Measurements from ENCODE around the gene VWA5B1. TPM values are rescaled to one million over a fixed set of nuclear protein-coding genes. Genes with fewer than 3 reads are reported as not detected.

The VWA5B1 gene, protein sequence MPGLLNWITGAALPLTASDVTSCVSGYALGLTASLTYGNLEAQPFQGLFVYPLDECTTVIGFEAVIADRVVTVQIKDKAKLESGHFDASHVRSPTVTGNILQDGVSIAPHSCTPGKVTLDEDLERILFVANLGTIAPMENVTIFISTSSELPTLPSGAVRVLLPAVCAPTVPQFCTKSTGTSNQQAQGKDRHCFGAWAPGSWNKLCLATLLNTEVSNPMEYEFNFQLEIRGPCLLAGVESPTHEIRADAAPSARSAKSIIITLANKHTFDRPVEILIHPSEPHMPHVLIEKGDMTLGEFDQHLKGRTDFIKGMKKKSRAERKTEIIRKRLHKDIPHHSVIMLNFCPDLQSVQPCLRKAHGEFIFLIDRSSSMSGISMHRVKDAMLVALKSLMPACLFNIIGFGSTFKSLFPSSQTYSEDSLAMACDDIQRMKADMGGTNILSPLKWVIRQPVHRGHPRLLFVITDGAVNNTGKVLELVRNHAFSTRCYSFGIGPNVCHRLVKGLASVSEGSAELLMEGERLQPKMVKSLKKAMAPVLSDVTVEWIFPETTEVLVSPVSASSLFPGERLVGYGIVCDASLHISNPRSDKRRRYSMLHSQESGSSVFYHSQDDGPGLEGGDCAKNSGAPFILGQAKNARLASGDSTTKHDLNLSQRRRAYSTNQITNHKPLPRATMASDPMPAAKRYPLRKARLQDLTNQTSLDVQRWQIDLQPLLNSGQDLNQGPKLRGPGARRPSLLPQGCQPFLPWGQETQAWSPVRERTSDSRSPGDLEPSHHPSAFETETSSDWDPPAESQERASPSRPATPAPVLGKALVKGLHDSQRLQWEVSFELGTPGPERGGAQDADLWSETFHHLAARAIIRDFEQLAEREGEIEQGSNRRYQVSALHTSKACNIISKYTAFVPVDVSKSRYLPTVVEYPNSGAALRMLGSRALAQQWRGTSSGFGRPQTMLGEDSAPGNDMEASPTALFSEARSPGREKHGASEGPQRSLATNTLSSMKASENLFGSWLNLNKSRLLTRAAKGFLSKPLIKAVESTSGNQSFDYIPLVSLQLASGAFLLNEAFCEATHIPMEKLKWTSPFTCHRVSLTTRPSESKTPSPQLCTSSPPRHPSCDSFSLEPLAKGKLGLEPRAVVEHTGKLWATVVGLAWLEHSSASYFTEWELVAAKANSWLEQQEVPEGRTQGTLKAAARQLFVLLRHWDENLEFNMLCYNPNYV
- under 1 TPM in 1 of 2 donors, not detected in 1; 0.44 TPM for total RNA-seq
- 0.46 TPM for polyA plus RNA-seq (2013, experiment 1 of 2)
- 0.33 TPM for polyA plus RNA-seq (2013, experiment 2 of 2)
- long read RNA-seq, experiment 1: 0 reads
- long read RNA-seq, experiment 2: 0 reads
- long read RNA-seq, experiment 3: 0 reads
- long read RNA-seq, experiment 4: 0 reads

DNA sequence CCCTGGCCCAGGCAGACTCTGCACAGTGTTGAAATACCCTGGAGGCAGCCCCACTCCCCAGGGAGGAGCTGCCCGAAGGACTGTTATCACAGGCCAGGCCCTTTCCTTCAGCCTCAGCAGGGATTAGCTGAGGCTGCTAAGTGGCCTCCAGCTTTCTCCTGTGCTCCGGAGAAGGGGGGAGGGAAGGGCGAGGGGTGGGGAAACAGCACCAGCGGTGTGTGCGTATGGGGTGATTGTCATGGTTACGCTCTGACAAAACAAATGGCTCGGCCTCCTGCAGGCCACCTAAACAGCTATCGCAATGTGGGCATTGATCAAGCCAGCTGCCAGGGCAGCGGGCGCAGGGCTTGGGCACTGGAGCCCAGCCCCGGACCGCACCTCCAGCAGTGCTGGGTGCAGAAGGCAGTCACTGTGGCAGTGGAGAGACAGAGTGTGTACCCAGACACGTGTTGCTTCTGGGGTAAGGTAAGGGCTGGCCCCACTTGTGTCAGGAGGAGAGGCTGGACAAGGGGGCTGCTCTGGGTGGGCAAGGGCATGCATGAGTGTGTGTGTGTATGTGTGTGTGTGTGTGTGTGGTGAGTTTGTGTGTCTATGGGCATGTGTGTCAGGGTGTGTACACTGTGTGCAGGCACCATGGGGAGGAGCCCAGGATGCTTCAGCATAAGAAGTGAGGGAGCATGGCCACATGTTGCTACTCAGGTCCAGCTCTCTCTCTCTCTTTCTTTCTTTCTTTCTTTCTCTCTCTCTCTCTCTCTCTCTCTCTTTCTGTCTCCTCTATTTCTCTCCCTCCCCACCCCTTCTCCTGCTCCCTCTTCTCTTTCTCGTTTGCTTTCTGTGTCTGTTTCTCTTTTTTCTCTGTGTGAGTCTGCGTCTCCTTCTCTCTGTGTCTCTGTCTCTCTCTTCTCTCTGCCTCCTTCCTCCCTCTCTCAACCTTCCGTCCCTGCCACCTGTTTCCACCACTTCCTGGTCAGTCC, at the start of gene VWA5B1:
Gene VWA5B1 (plus strand): TSS at position 252 of the 974 bp plus-strand sequence. CDS start 19,727 bp downstream, outside the sequence.
- H3K4me1 Mint-ChIP-seq: peaks cover 28% of the 10 kb centered on the region
- no peak within 1 kb of the TSS for H3K9ac ChIP-seq (ENCODE audit: extremely low read depth, low read length, poor library complexity, severe bottlenecking)
- peak within 1 kb of the TSS; percentile 59 for H3K4me3 ChIP-seq (ENCODE audit: low read length)

DNA sequence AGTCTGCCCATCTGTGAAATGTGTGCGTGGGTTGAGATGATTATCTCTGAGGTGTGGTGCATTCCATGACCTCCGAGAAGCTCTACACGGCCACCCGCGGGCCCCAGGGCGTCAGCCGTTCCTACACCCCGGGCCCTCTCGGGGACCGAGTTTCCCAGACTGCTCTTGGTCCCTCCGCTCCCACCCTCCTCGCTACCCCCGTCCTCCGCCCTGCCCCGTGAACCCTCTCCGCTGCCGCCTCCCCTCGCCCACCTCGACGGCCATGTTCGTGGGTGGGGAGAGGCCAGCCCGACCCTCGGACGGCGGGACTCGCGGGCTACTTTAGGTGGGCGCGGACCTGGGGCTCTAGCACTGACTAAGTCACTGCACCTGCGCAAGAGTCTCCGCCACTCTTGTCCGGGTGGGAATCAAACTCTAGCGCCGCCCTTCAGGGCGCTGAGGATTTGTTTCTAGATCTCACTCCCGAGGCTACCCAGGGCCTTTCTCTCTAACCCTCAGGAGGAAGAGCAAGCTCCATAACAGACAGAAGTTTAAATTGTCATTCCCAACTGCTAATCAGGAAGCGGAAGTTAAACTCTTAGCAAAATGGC, 47.7 kb upstream of the VWA5B1 start:
- peaks cover 5% of the 10 kb centered on the region for H3K27me3 ChIP-seq (ENCODE audit: control insufficient read depth, insufficient read depth, low read length, poor library complexity, severe bottlenecking)
- no peaks in the 10 kb centered on the region for H3K9me3 ChIP-seq (ENCODE audit: control insufficient read depth, low read length)
- no peak overlapping the region for H3K27ac Mint-ChIP-seq
- no peak overlapping the region for H3K9ac ChIP-seq (ENCODE audit: extremely low read depth, low read length, poor library complexity, severe bottlenecking)
- TF ChIP-seq, protein P1, sequence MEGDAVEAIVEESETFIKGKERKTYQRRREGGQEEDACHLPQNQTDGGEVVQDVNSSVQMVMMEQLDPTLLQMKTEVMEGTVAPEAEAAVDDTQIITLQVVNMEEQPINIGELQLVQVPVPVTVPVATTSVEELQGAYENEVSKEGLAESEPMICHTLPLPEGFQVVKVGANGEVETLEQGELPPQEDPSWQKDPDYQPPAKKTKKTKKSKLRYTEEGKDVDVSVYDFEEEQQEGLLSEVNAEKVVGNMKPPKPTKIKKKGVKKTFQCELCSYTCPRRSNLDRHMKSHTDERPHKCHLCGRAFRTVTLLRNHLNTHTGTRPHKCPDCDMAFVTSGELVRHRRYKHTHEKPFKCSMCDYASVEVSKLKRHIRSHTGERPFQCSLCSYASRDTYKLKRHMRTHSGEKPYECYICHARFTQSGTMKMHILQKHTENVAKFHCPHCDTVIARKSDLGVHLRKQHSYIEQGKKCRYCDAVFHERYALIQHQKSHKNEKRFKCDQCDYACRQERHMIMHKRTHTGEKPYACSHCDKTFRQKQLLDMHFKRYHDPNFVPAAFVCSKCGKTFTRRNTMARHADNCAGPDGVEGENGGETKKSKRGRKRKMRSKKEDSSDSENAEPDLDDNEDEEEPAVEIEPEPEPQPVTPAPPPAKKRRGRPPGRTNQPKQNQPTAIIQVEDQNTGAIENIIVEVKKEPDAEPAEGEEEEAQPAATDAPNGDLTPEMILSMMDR (conservative IDR thresholded peaks at IDR 0.05): peak; percentile 31
- H3K27ac ChIP-seq (ENCODE audit: low read depth, low read length): no peak overlapping the region
- H3K9me3 Mint-ChIP-seq: no peaks in the 10 kb centered on the region
- H3K4me3 ChIP-seq (ENCODE audit: low read length): no peak overlapping the region
- no peaks in the 10 kb centered on the region for H3K4me1 ChIP-seq (ENCODE audit: control insufficient read depth, insufficient read depth, low read length)
- WGBS, 2 experiments (ENCODE audit: insufficient coverage in 1 of 2, insufficient read length in 1 of 2): 95 to 98% methylated on average over 28 to 37 of the region's 37 CpGs
- no peak for DNase-seq
- no peak overlapping the region for H3K4me3 Mint-ChIP-seq
- H3K36me3 Mint-ChIP-seq (ENCODE audit: low read depth): no peaks in the 10 kb centered on the region
- H3K4me1 Mint-ChIP-seq: peaks cover 5% of the 10 kb centered on the region
- no peaks in the 10 kb centered on the region for H3K36me3 ChIP-seq (ENCODE audit: control insufficient read depth, insufficient read depth, low read length)
- H3K27me3 Mint-ChIP-seq (ENCODE audit: insufficient read depth): peaks cover 17% of the 10 kb centered on the region

More for the DNA sequence above, at the start of gene VWA5B1:
- Histone ChIP-seq H3K4me1 (ENCODE audit: control insufficient read depth, insufficient read depth, low read length) (peaks cover 8% of the 10 kb centered on the region), H3K9me3 (ENCODE audit: control insufficient read depth, low read length) (no peaks in the 10 kb centered on the region), H3K27ac (ENCODE audit: low read depth, low read length) (no peak within 1 kb of the TSS), H3K36me3 (ENCODE audit: control insufficient read depth, insufficient read depth, low read length) (no peaks in the 10 kb centered on the region), H3K27me3 (ENCODE audit: control insufficient read depth, insufficient read depth, low read length, poor library complexity, severe bottlenecking) (peaks cover 87% of the 10 kb centered on the region)
- Mint-ChIP-seq H3K36me3 (ENCODE audit: low read depth) (no peaks in the 10 kb centered on the region), H3K27me3 (ENCODE audit: insufficient read depth) (peaks cover 90% of the 10 kb centered on the region), H3K27ac (peak within 1 kb of the TSS; percentile 50), H3K9me3 (peaks cover under 1% of the 10 kb centered on the region), H3K4me3 (peak within 1 kb of the TSS; percentile 44)
- TF ChIP-seq, protein P1 (conservative IDR thresholded peaks at IDR 0.05): no peak
- DNase-seq: peak; percentile 96
- WGBS, 2 experiments (ENCODE audit: insufficient coverage in 1 of 2, insufficient read length in 1 of 2): 10 to 16% methylated on average over 7 to 16 of the region's 16 CpGs
